Suprapubic skin (tissue), 4 donors: Measurements from ENCODE around the gene PDLIM4. TPM values are rescaled to one million over a fixed set of nuclear protein-coding genes. Genes with fewer than 3 reads are reported as not detected.

Source experiments
- DNase-seq, 2 donors: peaks; one replicate each; pipeline ENCODE4 v3.0.0-alpha.2; 2019; ENCODE audit warnings: low spot score in 2 of 2
- H3K27ac ChIP-seq: fragments of 200-600 bp; sonication (generic); one replicate; pipeline ENCODE4 v1.5.1; 2019
- H3K27me3 ChIP-seq: fragments of 200-600 bp; sonication (generic); one replicate; pipeline ENCODE4 v1.5.1; 2019
- H3K36me3 ChIP-seq: fragments of 200-600 bp; sonication (generic); one replicate; pipeline ENCODE4 v1.5.1; 2019
- H3K4me1 ChIP-seq: fragments of 200-600 bp; sonication (generic); one replicate; pipeline ENCODE4 v1.5.1; 2019
- H3K4me3 ChIP-seq: fragments of 200-600 bp; sonication (generic); one replicate; pipeline ENCODE4 v1.5.1; 2019; ENCODE audit warnings: mild to moderate bottlenecking
- H3K9me3 ChIP-seq: fragments of 200-600 bp; sonication (generic); one replicate; pipeline ENCODE4 v1.5.1; 2019
- CTCF ChIP-seq, 2 donors: fragments of 200-600 bp in 1 of 2; fragments of 450-650 bp in 1 of 2; sonication (generic) in 1 of 2; IDR thresholded peaks; one replicate each; pipeline ENCODE4 v1.5.1; 2016 to 2019; ENCODE audit warnings: antibody characterized with exemption in 2 of 2, mild to moderate bottlenecking in 1 of 2, moderate library complexity in 1 of 2
- EP300 ChIP-seq: sonication (generic); formaldehyde crosslinking; IDR thresholded peaks from one replicate; pipeline ENCODE4 v1.6.1; 2017; ENCODE audit warnings: antibody characterized with exemption
- POLR2A ChIP-seq, 2 donors: fragments of 450-650 bp; IDR thresholded peaks; one replicate each; pipeline ENCODE4 v1.6.1; 2017; ENCODE audit warnings: antibody characterized with exemption in 2 of 2, mild to moderate bottlenecking in 2 of 2, moderate library complexity in 2 of 2
- POLR2AphosphoS5 ChIP-seq, 3 donors: sonication (generic); formaldehyde crosslinking; IDR thresholded peaks; one replicate each; pipeline ENCODE4 v1.6.1; 2017; ENCODE audit warnings: antibody characterized with exemption in 3 of 3
- WGBS: methylation state at CpG from one replicate; pipeline ENCODE4 v1.1.5; 2018; 5-methylcytosine and 5-hydroxymethylcytosine counted together
- total RNA-seq, 4 donors: library from RNA; depleted of rRNA; stranded (reverse); fragments of >200 nt; gene quantifications; one replicate each; pipeline ENCODE4 v1.1.0, GENCODE V29; 2016

Gene PDLIM4
- total RNA-seq, 4 donors from 2014 or later = 110 to 128 (median 114) TPM

DNA sequence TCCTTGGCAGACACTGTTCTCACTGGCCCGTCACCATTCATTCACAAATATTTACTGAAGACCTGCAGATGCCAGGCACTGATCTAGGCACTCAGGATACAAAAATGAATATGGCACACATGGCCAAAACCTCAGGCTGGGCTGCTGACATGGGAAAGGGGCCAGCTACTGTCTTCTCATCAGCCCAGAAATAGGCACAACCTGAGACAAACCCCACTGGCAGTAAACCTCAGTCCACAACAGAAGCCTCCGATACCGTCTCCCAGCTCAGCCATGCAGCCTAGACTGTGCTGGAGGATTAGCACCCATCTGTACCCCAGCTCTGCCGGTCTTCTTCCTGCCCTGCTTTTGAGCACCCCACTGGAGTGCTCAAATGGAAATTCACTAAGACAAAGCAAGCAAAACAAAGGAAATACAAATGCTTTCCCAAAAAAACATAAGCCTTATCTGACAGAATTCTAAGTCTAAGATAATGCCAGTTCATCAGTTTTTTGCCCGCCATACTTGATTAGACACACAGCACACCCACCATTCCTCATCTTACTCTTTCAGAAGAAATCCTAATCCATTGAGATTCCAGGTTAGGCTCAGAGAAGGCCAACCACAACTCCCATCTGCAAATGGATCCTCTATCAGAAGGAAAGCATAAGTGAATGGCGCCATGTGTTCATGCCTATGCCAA is 38.1 kb upstream of the PDLIM4 start:
- H3K4me1 ChIP-seq = peaks cover 61% of the 10 kb centered on the region
- TF ChIP-seq CTCF (IDR thresholded peaks at IDR 0.05) (no peak), POLR2A (IDR thresholded peaks at IDR 0.05) (no peak), EP300 (no peak), POLR2AphosphoS5 (IDR thresholded peaks at IDR 0.05) (no peak)

GRCh38 chr5:132219981-132220380 is 37.5 kb upstream of the PDLIM4 start:
- Histone ChIP-seq H3K27ac (no peak overlapping the region), H3K4me3 (no peak overlapping the region), H3K9me3 (no peaks in the 10 kb centered on the region), H3K4me1 (peaks cover 61% of the 10 kb centered on the region), H3K36me3 (no peaks in the 10 kb centered on the region), H3K27me3 (no peaks in the 10 kb centered on the region)
- WGBS = 63% methylated on average over 1 of the region's 1 CpG
- DNase-seq = no peak
- TF ChIP-seq CTCF (IDR thresholded peaks at IDR 0.05) (no peak), EP300 (no peak), POLR2A (IDR thresholded peaks at IDR 0.05) (no peak), POLR2AphosphoS5 (IDR thresholded peaks at IDR 0.05) (no peak)

More for the DNA sequence above, 38.1 kb upstream of the PDLIM4 start:
- no peaks in the 10 kb centered on the region for H3K9me3 ChIP-seq
- no peak overlapping the region for H3K27ac ChIP-seq
- H3K36me3 ChIP-seq = no peaks in the 10 kb centered on the region
- no peaks in the 10 kb centered on the region for H3K27me3 ChIP-seq
- DNase-seq = peak in 1 of 2 donors; percentile 21
- no peak overlapping the region for H3K4me3 ChIP-seq
- WGBS = 94% methylated on average over 6 of the region's 6 CpGs

DNA sequence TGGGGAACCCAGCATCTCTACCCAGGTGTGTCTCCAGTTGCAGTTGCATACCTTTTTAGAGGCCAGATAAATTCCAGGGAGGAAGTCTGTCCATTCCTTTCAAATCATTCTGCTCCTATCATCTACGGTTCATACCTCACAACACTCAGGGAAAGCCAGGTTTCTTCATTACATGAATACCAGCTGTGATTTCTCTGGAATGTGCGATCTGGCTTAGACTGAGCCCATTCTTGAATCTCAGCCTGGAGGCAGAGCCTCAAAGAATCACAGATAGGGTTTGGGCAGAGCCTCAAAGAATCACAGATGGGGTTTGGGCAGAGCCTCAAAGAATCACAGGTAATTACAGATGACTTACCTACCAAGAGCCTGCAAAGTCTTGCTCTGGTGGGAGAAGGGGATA is 37.0 kb upstream of the PDLIM4 start:
- WGBS = 43% methylated on average over 2 of the region's 2 CpGs
- Histone ChIP-seq H3K9me3 (no peaks in the 10 kb centered on the region), H3K27ac (no peak overlapping the region), H3K27me3 (no peaks in the 10 kb centered on the region), H3K4me3 (no peak overlapping the region), H3K36me3 (no peaks in the 10 kb centered on the region), H3K4me1 (peaks cover 61% of the 10 kb centered on the region)
- DNase-seq = no peak
- no peak for TF ChIP-seq POLR2AphosphoS5 (IDR thresholded peaks at IDR 0.05)
- no peak for TF ChIP-seq POLR2A (IDR thresholded peaks at IDR 0.05)
- TF ChIP-seq EP300 = no peak

GRCh38 chr5:132221781-132222648 is 35.5 kb upstream of the PDLIM4 start:
- Histone ChIP-seq H3K27ac (peak overlapping the region; percentile 65), H3K9me3 (no peaks in the 10 kb centered on the region), H3K36me3 (no peaks in the 10 kb centered on the region), H3K4me3 (no peak overlapping the region), H3K4me1 (peaks cover 73% of the 10 kb centered on the region), H3K27me3 (no peaks in the 10 kb centered on the region)
- TF ChIP-seq POLR2A (IDR thresholded peaks at IDR 0.05) = no peak
- no peak for TF ChIP-seq CTCF (IDR thresholded peaks at IDR 0.05)
- TF ChIP-seq POLR2AphosphoS5 (IDR thresholded peaks at IDR 0.05) = no peak
- no peak for TF ChIP-seq EP300
- no peak for DNase-seq
- WGBS = 45% methylated on average over 5 of the region's 7 CpGs

GRCh38 chr5:132222649-132223038 is 34.9 kb upstream of the PDLIM4 start:
- Histone ChIP-seq H3K9me3 (no peaks in the 10 kb centered on the region), H3K27ac (no peak overlapping the region), H3K4me3 (no peak overlapping the region), H3K4me1 (peaks cover 78% of the 10 kb centered on the region), H3K27me3 (no peaks in the 10 kb centered on the region), H3K36me3 (no peaks in the 10 kb centered on the region)
- DNase-seq = no peak
- TF ChIP-seq CTCF (IDR thresholded peaks at IDR 0.05) (no peak), EP300 (no peak), POLR2AphosphoS5 (IDR thresholded peaks at IDR 0.05) (no peak)
- WGBS = 76% methylated on average over 3 of the region's 3 CpGs
